Measurements from ENCODE around the gene P2RY2. TPM values are rescaled to one million over a fixed set of nuclear protein-coding genes. Genes with fewer than 3 reads are reported as not detected.

The P2RY2 gene
- total and polyA plus RNA-seq, 2 experiments from 2014 or later: 0.63 to 1.6 TPM

DNA sequence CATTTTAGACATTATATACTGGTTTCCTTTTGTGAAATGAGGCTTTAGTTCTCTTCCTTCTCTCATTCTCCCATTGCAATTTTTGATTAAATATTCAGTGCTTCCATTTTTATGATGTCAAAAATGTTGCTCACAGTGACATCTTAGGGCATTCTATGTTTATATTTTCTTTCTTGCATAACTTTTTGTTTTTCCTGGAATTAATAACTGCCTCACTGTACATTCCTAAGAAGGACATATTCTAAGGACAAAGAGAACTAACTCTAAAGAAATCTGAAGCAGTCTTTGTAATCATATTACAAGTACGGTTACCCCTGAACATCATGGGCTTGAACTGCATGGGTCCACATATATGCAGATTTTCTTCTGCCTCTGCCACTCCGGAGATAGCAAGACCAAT lies 28.2 kb downstream of the P2RY2 start:
- H3K36me3 ChIP-seq (ENCODE audit: insufficient read depth): no peaks in the 10 kb centered on the region
- no peak overlapping the region for H3K27ac ChIP-seq (ENCODE audit: low read depth)
- no peaks in the 10 kb centered on the region for H4K20me1 ChIP-seq (replicated peaks; ENCODE audit: insufficient read depth)
- Mint-ChIP-seq H3K27ac (no peak overlapping the region), H3K4me1 (peaks cover 31% of the 10 kb centered on the region), H3K9me3 (no peaks in the 10 kb centered on the region), H3K4me3 (no peak overlapping the region), H3K36me3 (ENCODE audit: low read depth) (no peaks in the 10 kb centered on the region), H3K27me3 (ENCODE audit: insufficient read depth, low read depth, poor library complexity) (peaks cover 1% of the 10 kb centered on the region)
- no peak overlapping the region for H3K4me3 ChIP-seq
- H3K9me2 ChIP-seq (ENCODE audit: insufficient read depth): no peaks in the 10 kb centered on the region
- ATAC-seq: no peak
- DNase-seq (ENCODE audit: low spot score): no peak
- H3K79me2 ChIP-seq (replicated peaks; ENCODE audit: insufficient read depth): no peaks in the 10 kb centered on the region
- no peak for TF ChIP-seq EZH2 (IDR thresholded peaks at IDR 0.05; ENCODE audit: low read depth, unreplicated experiment)
- no peak overlapping the region for H2AFZ ChIP-seq
- H3K4me1 ChIP-seq (ENCODE audit: insufficient read depth): peaks cover 10% of the 10 kb centered on the region
- peaks cover 3% of the 10 kb centered on the region for H3F3A ChIP-seq (replicated peaks; ENCODE audit: low read depth)
- H3K4me2 ChIP-seq: no peak overlapping the region
- no peaks in the 10 kb centered on the region for H3K27me3 ChIP-seq (ENCODE audit: insufficient read depth)

DNA sequence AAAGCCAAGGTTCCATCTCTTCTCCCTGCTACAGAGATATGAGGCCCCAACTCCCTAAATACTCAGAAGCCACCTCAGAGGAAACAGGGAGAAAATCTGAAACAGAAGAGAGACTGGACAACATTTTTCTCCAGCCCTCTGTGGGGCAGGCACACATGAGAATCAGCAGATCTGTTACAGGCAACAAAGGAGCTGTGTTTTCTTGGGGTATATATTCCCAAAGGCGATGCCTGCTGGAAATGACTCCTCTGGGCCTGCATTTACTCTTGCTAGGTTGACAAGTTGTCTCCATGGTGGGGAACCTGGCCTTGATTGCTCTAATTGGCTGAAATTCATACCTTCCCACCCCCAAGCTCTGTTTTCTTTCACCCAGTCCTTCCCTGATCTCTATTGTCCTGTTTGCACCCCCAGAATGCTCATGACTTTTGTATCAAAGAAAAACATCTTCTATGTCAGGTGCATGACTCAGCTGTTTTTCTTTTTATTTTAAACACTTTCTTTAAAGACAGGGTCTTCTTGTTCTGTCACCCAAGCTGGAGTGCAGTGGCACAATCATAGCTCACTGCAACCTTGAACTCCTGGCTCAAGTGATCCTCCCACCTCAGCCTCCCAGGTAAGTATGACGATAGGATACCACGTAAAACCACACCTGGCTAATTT lies 30.6 kb downstream of the P2RY2 start:
- DNase-seq (ENCODE audit: low spot score): no peak
- H3K27me3 ChIP-seq (ENCODE audit: insufficient read depth): no peaks in the 10 kb centered on the region
- H3K4me1 ChIP-seq (ENCODE audit: insufficient read depth): peaks cover 7% of the 10 kb centered on the region; the same call in 1 of the 2 replicates
- no peaks in the 10 kb centered on the region for H3K79me2 ChIP-seq (replicated peaks; ENCODE audit: insufficient read depth)
- H3K4me3 ChIP-seq: no peak overlapping the region
- H3K9me3 Mint-ChIP-seq: no peaks in the 10 kb centered on the region
- H3K27ac Mint-ChIP-seq: no peak overlapping the region
- H3K4me1 Mint-ChIP-seq: peaks cover 18% of the 10 kb centered on the region
- H3K36me3 Mint-ChIP-seq (ENCODE audit: low read depth): no peaks in the 10 kb centered on the region
- H3K36me3 ChIP-seq (ENCODE audit: insufficient read depth): no peaks in the 10 kb centered on the region
- no peak overlapping the region for H3K27ac ChIP-seq (ENCODE audit: low read depth)
- ATAC-seq: no peak
- H3K4me2 ChIP-seq: no peak overlapping the region
- H3K27me3 Mint-ChIP-seq (ENCODE audit: insufficient read depth, low read depth, poor library complexity): no peaks in the 10 kb centered on the region
- H3K4me3 Mint-ChIP-seq: no peak overlapping the region
- no peaks in the 10 kb centered on the region for H4K20me1 ChIP-seq (replicated peaks; ENCODE audit: insufficient read depth)
- no peaks in the 10 kb centered on the region for H3K9me2 ChIP-seq (ENCODE audit: insufficient read depth)
- peaks cover 9% of the 10 kb centered on the region for H3F3A ChIP-seq (replicated peaks; ENCODE audit: low read depth)
- peak overlapping the region; percentile 18; the same call in 1 of the 2 replicates for H2AFZ ChIP-seq
- TF ChIP-seq POLR2AphosphoS5 (IDR thresholded peaks at IDR 0.05; ENCODE audit: low read depth) (no peak), CREB1 (CRISPR knock-in tag; IDR thresholded peaks at IDR 0.05; ENCODE audit: low read depth) (no peak), EZH2phosphoT487 (IDR thresholded peaks at IDR 0.05; ENCODE audit: unreplicated experiment) (no peak), ZNF114 (CRISPR knock-in tag; IDR thresholded peaks at IDR 0.05) (no peak), JUNB (IDR thresholded peaks at IDR 0.05; ENCODE audit: unreplicated experiment) (no peak), STAT1 (IDR thresholded peaks at IDR 0.05; ENCODE audit: unreplicated experiment) (no peak), REST (IDR thresholded peaks at IDR 0.05; ENCODE audit: unreplicated experiment) (no peak), ZNF331 (CRISPR knock-in tag; IDR thresholded peaks at IDR 0.05; ENCODE audit: low read depth) (no peak)
- TF ChIP-seq, protein P1, sequence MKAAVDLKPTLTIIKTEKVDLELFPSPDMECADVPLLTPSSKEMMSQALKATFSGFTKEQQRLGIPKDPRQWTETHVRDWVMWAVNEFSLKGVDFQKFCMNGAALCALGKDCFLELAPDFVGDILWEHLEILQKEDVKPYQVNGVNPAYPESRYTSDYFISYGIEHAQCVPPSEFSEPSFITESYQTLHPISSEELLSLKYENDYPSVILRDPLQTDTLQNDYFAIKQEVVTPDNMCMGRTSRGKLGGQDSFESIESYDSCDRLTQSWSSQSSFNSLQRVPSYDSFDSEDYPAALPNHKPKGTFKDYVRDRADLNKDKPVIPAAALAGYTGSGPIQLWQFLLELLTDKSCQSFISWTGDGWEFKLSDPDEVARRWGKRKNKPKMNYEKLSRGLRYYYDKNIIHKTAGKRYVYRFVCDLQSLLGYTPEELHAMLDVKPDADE (IDR thresholded peaks at IDR 0.05): no peak
- TF ChIP-seq, protein P2, sequence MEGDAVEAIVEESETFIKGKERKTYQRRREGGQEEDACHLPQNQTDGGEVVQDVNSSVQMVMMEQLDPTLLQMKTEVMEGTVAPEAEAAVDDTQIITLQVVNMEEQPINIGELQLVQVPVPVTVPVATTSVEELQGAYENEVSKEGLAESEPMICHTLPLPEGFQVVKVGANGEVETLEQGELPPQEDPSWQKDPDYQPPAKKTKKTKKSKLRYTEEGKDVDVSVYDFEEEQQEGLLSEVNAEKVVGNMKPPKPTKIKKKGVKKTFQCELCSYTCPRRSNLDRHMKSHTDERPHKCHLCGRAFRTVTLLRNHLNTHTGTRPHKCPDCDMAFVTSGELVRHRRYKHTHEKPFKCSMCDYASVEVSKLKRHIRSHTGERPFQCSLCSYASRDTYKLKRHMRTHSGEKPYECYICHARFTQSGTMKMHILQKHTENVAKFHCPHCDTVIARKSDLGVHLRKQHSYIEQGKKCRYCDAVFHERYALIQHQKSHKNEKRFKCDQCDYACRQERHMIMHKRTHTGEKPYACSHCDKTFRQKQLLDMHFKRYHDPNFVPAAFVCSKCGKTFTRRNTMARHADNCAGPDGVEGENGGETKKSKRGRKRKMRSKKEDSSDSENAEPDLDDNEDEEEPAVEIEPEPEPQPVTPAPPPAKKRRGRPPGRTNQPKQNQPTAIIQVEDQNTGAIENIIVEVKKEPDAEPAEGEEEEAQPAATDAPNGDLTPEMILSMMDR (conservative IDR thresholded peaks at IDR 0.05; ENCODE audit: low read depth in 2 of 2): no peak

All from GM23338 (cell line).